ENCODE measurements around the gene CYP39A1.

GRCh38 chr6:46674410-46674809 lies 21.8 kb upstream of the CYP39A1 start:
- TF ChIP-seq POLR2A (IDR thresholded peaks at IDR 0.05; ENCODE audit: low read depth, low read length) (no peak), TAF1 (IDR thresholded peaks at IDR 0.05; ENCODE audit: low read depth, low read length) (no peak), POLR2AphosphoS5 (IDR thresholded peaks at IDR 0.05; ENCODE audit: low read depth, low read length) (no peak)

Data from GM12891 (cell line).